GM12874 (cell line): ENCODE measurements around the gene PTCH2.

Source experiments
- TF ChIP-seq, protein P1 (sequence below): IDR thresholded peaks from 2 replicates; pipeline ENCODE4 v1.5.1; 2011; ENCODE audit warnings: low read depth, mild to moderate bottlenecking, control low read depth, low read length, moderate library complexity; ENCODE audit not compliant: insufficient read depth

PTCH2 gene

DNA sequence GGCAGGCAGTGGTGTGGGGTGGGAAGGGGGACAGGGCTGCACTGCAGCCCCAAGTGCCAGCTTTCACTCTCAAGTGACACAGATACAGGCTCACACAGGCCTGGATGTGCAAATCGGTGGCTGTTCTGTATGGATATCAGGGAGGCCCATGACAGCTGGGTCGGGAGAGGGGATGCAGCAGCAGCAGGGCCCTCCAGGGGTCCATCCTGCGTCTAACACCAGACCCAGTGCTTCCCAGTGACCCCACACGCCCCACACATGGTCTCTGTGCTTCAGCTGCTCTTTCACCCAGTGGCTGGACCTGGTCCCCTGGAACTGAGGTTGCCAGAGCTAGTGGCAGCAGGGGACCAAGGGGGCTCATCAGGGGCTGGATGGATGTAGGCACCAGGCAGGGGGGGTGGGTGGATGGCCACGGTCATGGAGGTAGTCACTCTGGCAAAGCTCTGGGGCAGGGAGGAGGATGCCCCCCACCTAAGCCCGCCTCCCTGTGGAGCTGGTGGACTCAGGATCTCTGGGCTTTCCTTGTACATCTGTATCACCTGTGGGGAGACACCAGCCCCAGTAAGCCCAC is 20.8 kb downstream of the PTCH2 start:
- TF ChIP-seq, protein P1, sequence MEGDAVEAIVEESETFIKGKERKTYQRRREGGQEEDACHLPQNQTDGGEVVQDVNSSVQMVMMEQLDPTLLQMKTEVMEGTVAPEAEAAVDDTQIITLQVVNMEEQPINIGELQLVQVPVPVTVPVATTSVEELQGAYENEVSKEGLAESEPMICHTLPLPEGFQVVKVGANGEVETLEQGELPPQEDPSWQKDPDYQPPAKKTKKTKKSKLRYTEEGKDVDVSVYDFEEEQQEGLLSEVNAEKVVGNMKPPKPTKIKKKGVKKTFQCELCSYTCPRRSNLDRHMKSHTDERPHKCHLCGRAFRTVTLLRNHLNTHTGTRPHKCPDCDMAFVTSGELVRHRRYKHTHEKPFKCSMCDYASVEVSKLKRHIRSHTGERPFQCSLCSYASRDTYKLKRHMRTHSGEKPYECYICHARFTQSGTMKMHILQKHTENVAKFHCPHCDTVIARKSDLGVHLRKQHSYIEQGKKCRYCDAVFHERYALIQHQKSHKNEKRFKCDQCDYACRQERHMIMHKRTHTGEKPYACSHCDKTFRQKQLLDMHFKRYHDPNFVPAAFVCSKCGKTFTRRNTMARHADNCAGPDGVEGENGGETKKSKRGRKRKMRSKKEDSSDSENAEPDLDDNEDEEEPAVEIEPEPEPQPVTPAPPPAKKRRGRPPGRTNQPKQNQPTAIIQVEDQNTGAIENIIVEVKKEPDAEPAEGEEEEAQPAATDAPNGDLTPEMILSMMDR = no peak

- TF ChIP-seq, protein P1 = no peak
Measured at GRCh38 chr1:44821240-44821715, 21.8 kb downstream of the PTCH2 start.

DNA sequence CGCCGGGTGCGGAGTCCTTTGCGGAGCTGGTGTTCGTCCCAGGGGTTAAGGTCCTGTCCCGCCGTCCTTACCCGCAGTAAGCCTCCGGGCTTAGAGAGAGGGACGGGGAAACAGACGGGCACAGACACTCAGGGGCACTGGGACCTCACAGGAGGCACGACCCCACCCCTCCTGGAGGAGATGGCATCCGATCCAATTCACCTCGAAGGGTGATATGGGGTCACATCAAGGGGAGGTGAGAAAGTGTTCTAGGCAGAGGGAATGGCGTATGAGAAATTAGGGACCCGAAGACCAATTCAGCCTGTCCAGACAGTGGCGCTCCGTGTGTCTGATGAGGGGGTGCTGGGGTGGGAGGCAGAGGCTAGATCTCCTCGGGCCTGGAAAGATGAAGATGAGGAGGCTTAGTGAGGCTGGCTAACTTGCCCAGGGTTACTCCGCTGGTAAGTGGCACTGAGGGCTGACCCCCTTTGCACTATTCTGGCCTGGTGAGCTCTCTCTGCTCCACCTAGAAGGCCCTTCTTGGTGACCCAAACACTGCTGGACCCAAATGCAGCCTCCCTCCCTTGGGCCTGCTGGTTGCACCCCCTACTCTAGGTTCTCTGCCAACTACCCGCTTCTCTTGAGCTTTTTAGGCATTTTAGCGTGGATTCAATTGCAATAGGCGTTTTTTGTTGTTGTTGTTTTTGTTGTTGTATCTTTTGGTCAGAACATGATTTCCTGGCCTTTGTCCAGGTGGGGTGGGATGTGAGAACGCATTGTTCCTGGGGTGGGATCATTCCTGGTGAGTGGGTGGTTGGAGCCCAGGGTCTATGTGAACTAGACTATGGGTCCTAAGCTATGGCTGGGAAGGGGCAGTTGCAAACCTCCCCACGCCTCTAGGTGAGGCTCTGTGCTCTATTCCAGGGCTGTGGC is 22.5 kb downstream of the PTCH2 start:
- TF ChIP-seq, protein P1 = no peak

DNA sequence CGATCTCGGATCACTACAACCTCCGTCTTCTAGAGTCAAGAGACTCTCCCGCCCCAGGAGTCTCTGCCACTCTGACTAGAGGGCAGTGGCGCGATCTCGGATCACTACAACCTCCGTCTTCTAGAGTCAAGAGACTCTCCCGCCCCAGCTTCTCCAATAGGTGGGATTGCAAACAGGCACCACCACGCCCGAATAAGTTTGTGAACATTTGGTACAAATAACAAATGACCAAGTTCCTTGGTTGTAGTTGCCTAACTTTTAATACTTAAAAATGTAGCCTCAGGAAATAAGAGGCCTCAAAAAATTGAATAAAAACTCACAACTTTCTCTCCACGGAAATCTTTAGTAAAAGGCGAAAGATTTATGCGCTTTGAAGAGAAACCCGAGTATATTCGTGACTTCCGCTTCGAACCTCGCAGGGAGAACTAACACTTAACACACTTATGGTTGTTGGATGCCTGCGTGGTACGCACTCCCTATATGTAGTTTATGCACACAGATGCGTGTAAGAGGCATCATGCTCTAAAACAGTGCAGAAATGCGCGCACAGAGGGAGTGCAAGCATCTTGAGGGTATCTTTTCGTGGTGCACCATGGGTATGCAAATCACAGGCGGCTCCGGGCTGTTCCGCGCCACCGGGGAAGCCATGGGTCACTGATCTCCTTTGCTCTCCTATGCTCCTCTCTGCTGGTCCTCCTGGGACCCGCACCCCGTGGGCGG is 23.3 kb downstream of the PTCH2 start:
- TF ChIP-seq, protein P1 = no peak

DNA sequence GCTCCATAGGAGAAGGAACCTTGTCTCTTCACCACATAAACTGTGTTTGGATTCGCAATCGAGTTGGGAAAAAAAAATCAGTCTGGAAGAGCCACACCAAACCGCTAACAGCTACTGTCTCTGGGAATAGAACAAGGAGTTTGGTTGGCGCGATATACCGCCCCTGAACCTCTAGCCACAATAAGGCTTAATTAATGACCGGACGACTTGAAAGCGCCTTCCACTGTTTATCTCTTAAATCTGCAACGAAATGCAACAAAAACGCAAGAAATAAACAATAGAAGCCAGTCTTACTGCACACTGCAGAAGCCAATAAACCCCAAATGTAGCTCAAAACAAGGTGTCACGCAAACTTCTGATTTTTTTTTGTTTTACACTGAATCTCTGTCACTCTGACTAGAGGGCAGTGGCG is 23.9 kb downstream of the PTCH2 start:
- TF ChIP-seq, protein P1 = no peak

- TF ChIP-seq, protein P1 = no peak
Measured at GRCh38 chr1:44817771-44818495, 25.1 kb downstream of the PTCH2 start.
